GM19328 (cell line): Measurements from ENCODE around the gene SMARCC2.
"Not testable (repeated sequence)": the region's sequence is repeated elsewhere in the genome, so short reads cannot be mapped to it uniquely, and the experiment has no call there.

Source experiments
- ATAC-seq: cut with Tn5 transposase; IDR thresholded peaks from one replicate; pipeline ENCODE4 v1.9.1; 2021; ENCODE audit warnings: mild to moderate bottlenecking, moderate library complexity; ENCODE audit not compliant: unreplicated experiment

SMARCC2 gene

GRCh38 chr12:56126732-56127239 is 62.5 kb downstream of the SMARCC2 start:
- ATAC-seq = no peak

GRCh38 chr12:56124133-56124532 is 65.2 kb downstream of the SMARCC2 start:
- ATAC-seq = no peak

- ATAC-seq = no peak
Observed at GRCh38 chr12:56122637-56123036, 66.6 kb downstream of the SMARCC2 start.

- ATAC-seq = no peak
Observed at GRCh38 chr12:56121204-56121870, 67.9 kb downstream of the SMARCC2 start.

- ATAC-seq = no peak
Observed at GRCh38 chr12:56120158-56120846, 69.0 kb downstream of the SMARCC2 start.

GRCh38 chr12:56119361-56119796 is 69.9 kb downstream of the SMARCC2 start:
- ATAC-seq = no peak

GRCh38 chr12:56118688-56119357 is 70.5 kb downstream of the SMARCC2 start:
- ATAC-seq = peak; percentile 1

GRCh38 chr12:56117778-56118687 is 71.2 kb downstream of the SMARCC2 start, which contains the start of gene ZC3H10:
TSS of gene ZC3H10 (plus strand) at chr12:56118266. CDS start at chr12:56120563, 2,297 bp downstream.
- ATAC-seq = peak; percentile 78

GRCh38 chr12:56117082-56117706 is 72.1 kb downstream of the SMARCC2 start:
- not testable (repeated sequence) for ATAC-seq

- peak; percentile 42 for ATAC-seq
Observed at GRCh38 chr12:56116267-56117081, 72.8 kb downstream of the SMARCC2 start, which contains the start of gene RPL41. TSS of gene RPL41 (plus strand) at chr12:56116633.

GRCh38 chr12:56115329-56115728 is 74.0 kb downstream of the SMARCC2 start:
- ATAC-seq = no peak

- ATAC-seq = no peak
Observed at GRCh38 chr12:56114084-56114483, 75.2 kb downstream of the SMARCC2 start.
